BJ (cell line): ENCODE data around the gene ETFB. TPM values are rescaled to one million over a fixed set of nuclear protein-coding genes. Genes with fewer than 3 reads are reported as not detected.

ENCODE experiments used
- CTCF ChIA-PET: fragments of 350-600 bp; formaldehyde crosslinking; extraction: SDS; loops from one replicate; lab custom pipeline; 2021; ENCODE audit warnings: antibody characterized with exemption, inconsistent platforms; lab: Yijun Ruan, JAX
- POLR2A ChIA-PET: fragments of 300-600 bp; sonication (Branson Sonifier 250); formaldehyde crosslinking; extraction: SDS; loops from one replicate; lab custom pipeline; 2021; ENCODE audit warnings: antibody characterized with exemption; lab: Charles Lee
- DNase-seq: peaks from one replicate; pipeline ENCODE4 v3.0.0-alpha.2; 2011; ENCODE audit warnings: low read depth
- H3K27me3 ChIP-seq: 2 replicates; pipeline ENCODE4 v1.6.0; 2011; ENCODE audit warnings: low read length; ENCODE audit not compliant: control insufficient read depth, insufficient read depth
- H3K36me3 ChIP-seq: 2 replicates; pipeline ENCODE4 v1.5.1; 2011; ENCODE audit warnings: low read length; ENCODE audit not compliant: control insufficient read depth, insufficient read depth
- H3K4me3 ChIP-seq: 2 replicates; pipeline ENCODE4 v1.5.1; 2011; ENCODE audit warnings: low read depth, mild to moderate bottlenecking, control low read depth, low read length
- polyA plus RNA-seq: library from polyadenylated mRNA; depleted of rRNA; stranded (reverse); fragments of >200 nt; gene quantifications from 2 replicates; pipeline ENCODE4 v1.2.3, GENCODE V29; 2011
- TF ChIP-seq, protein P1 (sequence below): IDR thresholded peaks from 2 replicates; pipeline ENCODE4 v1.5.1; 2011; ENCODE audit warnings: low read depth, mild to moderate bottlenecking, control low read depth, inconsistent platforms, low read length, moderate library complexity; ENCODE audit not compliant: insufficient read depth

ETFB gene
- polyA plus RNA-seq, 1 experiment: 149 TPM

DNA sequence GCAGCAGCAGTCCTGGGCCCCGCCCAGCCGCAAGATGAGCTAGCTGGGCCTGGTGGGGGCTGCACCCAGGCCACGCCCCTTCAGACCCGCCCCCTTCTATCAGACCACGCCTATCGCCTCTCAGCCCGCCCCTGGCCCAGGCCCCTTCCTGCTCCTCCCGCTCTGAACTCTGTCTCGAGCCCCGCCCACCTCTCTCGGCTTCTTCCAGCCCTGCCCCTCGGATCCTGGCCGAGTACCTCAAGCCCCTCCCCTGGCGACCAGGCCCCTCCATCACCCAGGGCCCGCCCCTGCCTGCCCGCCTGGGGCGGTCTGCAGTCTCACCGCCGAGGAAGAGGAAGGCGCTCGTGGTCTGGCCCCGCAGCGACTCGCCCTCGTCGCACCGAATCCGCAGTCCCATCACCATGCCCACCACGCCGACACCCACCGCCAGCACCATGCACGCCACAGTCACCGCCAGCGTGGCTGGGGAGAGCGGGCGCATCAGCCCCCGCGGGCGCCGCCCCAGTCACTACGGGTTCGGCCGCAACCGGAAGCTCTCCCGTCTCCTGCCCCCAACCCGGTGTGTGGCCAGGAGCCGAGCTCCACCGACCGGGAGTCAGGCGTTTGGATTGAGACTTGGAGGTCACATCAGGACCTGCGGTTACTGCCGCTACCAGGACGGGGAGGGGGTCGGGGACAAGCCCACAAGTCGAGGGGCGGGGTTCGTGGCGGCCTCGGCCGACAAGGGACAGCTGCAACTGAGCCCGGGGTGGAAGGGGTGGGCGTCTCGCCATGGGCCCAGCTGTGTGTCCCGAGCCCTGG is 1.6 kb upstream of the ETFB start:
- CTCF ChIA-PET: interaction anchor here (1.0 to 2.0 kb wide), 3 partner anchors 20 to 75 kb away, joined by 3 to 5 read pairs (median 4); partner anchors contain the start of gene LIM2
- TF ChIP-seq, protein P1, sequence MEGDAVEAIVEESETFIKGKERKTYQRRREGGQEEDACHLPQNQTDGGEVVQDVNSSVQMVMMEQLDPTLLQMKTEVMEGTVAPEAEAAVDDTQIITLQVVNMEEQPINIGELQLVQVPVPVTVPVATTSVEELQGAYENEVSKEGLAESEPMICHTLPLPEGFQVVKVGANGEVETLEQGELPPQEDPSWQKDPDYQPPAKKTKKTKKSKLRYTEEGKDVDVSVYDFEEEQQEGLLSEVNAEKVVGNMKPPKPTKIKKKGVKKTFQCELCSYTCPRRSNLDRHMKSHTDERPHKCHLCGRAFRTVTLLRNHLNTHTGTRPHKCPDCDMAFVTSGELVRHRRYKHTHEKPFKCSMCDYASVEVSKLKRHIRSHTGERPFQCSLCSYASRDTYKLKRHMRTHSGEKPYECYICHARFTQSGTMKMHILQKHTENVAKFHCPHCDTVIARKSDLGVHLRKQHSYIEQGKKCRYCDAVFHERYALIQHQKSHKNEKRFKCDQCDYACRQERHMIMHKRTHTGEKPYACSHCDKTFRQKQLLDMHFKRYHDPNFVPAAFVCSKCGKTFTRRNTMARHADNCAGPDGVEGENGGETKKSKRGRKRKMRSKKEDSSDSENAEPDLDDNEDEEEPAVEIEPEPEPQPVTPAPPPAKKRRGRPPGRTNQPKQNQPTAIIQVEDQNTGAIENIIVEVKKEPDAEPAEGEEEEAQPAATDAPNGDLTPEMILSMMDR: no peak
- peaks cover under 1% of the 10 kb centered on the region; the same call in 1 of the 2 replicates for H3K27me3 ChIP-seq
- DNase-seq: peak; percentile 92
- H3K4me3 ChIP-seq: peak overlapping the region; percentile 93
- POLR2A ChIA-PET: interaction anchor here (0.6 to 1.5 kb wide), 3 partner anchors 8 to 563 kb away, joined by 4 to 12 read pairs (median 5); no protein-coding TSS in a partner anchor
- H3K36me3 ChIP-seq: no peaks in the 10 kb centered on the region

DNA sequence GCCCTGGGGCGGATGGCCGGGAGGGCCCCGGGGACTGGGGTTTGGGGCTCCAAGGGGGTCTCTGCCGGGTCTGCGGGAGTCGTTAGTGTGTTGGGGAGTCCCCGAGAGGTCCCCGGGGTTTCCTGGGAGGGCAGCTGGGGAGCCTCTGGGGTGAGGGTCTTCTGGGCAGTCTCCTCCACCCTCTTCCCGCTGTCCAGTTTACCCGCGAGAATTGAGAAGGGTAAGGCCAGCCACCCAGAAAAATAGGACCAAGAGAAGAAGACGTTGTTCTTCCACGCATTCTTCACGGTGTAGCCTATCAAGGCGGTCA is 1.0 kb upstream of the ETFB start:
- TF ChIP-seq, protein P1: no peak
- H3K36me3 ChIP-seq: no peaks in the 10 kb centered on the region
- H3K27me3 ChIP-seq: no peaks in the 10 kb centered on the region
- DNase-seq: no peak
- POLR2A ChIA-PET: interaction anchor here (0.6 to 1.5 kb wide), 3 partner anchors 8 to 562 kb away, joined by 4 to 12 read pairs (median 5); no protein-coding TSS in a partner anchor
- peak overlapping the region; percentile 93 for H3K4me3 ChIP-seq
- CTCF ChIA-PET: interaction anchor here (1.0 to 1.3 kb wide), 2 partner anchors 21 to 75 kb away, joined by 3 to 4 read pairs; partner anchors contain the start of gene LIM2

DNA sequence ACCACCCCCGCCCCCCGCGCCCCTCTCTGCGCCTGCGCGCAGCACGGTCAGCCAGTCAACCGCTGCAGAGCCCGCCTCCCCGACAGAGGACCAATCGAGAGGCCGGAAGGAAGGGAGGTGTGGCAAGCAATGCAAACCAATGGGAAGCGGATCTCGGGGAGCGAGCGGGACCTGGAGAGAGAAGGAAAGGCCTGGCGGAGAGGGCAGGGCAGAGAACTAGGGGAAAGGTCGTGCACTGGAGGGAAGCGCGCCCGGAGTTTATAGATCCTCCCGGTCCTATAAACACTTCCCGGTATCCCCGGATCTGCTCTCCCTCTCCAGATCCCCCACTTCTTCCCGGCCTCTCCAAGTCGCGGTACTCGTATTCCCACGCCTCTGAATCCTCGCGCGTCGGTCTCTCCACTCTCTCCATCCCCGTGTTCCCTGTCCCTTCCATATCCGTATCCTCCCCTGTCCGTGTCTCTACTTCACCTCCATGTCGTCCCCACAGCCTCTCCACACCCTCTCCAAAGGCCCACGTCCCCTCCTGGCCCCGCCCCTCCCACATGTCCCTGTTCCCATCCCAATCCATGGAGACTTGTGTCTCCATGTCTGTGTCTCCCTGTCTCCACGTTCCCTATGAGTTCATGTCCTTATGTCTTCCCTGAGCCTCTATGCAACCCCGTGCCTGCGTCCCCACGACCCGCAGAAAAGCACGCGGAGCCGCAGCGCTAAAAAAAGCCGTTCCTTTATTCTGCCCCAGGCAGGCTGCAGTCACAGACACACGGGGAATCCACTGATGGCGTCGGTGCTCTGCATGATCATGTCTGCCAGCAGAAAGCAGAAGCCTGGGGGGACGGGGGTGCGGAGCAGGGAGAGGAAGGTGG is 434 bp upstream of the ETFB start:
- Histone ChIP-seq H3K4me3 (peak overlapping the region; percentile 93), H3K36me3 (no peaks in the 10 kb centered on the region), H3K27me3 (no peaks in the 10 kb centered on the region)
- TF ChIP-seq, protein P1: no peak
- peak; percentile 82 for DNase-seq
- ChIA-PET POLR2A (interaction anchor here (0.6 to 1.5 kb wide), 3 partner anchors 7 to 27 kb away, joined by 3 to 12 read pairs (median 5); no protein-coding TSS in a partner anchor), CTCF (interaction anchor here (1.0 to 1.1 kb wide), 2 partner anchors 17 to 26 kb away, joined by 3 read pairs; no protein-coding TSS in a partner anchor)

DNA sequence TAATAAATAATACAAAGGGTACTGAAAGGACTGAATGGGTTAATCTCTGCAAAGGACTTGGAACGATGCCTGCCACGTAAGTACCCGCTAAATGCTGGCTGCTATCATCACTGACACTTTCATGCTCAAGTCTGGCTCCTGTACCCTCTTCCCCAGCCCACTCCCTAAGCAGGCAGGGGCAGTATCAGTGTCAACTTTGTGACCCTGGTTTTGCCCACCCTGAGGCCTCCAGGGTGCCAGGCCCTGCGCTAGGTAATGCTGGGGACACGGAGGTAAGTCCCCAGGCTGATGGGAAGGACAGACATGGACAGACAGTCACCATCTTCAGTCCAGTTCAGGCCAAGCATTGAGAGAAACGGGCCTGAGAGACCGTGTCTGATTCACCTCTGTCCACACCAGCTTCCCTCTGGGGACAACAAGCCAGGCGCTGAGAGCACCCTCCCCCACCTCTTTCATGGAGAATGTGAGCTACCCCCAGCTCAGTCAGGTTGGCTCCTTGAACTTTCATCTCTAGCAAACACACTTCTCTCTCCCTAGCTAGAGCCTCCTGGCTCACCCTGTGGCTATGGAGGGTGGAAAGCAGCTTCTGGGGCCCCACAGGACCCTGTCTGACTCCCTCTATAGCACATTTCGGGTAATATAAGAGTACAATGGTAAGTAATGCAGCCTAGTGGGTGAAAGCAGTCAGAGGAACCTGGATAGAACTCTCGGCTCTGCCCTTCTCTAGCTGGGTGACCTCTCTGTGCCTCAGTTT is 800 bp downstream of the ETFB start:
- Histone ChIP-seq H3K27me3 (no peaks in the 10 kb centered on the region), H3K36me3 (no peaks in the 10 kb centered on the region), H3K4me3 (peak overlapping the region; percentile 93)
- DNase-seq: no peak
- TF ChIP-seq, protein P1: 0 out of 2 replicates have a peak, but pooled peaks have one; percentile 16
- ChIA-PET CTCF (interaction anchor here (1.0 to 1.4 kb wide), 4 partner anchors 15 to 29 kb away, joined by 3 to 4 read pairs (median 3); no protein-coding TSS in a partner anchor), POLR2A (interaction anchor here (0.6 kb wide), 1 partner anchor 26 kb away, joined by 3 read pairs; no protein-coding TSS in a partner anchor)
